Fibroblast of skin of left quadriceps (primary cell): ENCODE data around the gene P2RX1.

Experiments
- DNase-seq, 2 experiments: peaks; one replicate each; pipeline ENCODE4 v3.0.0-alpha.2; 2013; ENCODE audit warnings: low read depth in 2 of 2

Gene P2RX1

DNA sequence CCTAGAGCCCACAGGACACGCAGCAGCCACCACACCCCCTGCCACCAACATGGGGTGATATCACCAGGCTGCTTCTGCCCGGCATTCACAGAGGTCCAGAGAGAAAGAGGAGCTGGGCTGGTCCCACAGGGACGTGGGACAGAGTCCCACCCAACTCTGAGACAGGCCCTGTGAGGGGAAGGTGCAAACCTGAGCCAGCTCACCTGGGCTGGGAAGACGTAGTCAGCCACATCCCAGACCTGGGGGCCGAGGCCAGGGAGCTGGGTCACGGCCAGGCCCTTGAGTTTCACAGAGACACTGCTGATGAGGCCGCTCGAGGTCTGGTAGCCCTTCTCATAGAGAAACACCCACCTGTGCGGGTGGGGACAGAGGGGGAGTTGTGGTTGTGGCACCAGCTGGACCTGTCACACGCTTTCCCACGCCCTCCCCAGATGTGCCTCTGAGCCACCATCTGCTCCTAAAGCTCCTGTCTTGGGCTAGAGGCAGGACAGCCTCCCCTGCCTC, 11.2 kb downstream of the P2RX1 start:
- no peak for DNase-seq

GRCh38 chr17:3904501-3904900, 11.8 kb downstream of the P2RX1 start:
- DNase-seq = no peak

GRCh38 chr17:3903881-3904290, 12.4 kb downstream of the P2RX1 start:
- no peak for DNase-seq

- DNase-seq = no peak
These were observed 13.0 kb downstream of the P2RX1 start for GRCh38 chr17:3903051-3903825.

DNA sequence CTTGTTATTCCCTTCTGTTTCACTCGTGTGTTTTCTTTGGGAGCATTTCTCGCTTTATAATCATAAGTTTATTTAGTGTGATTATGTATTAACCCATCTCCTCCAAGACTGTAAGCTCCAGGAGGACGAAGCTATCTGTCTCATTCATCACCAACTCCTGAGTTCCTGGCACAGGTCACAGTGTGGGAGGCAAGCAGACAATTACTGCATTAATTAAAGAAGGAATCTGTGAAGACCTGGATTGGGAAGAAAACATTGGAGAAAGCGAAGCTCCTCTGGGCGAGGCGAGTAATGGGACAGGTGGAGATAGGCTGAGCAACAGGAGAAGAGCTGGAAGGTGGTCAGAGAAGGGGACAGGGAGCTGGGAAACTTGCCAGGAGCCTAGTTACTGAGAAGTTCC, 15.6 kb downstream of the P2RX1 start:
- no peak for DNase-seq

DNA sequence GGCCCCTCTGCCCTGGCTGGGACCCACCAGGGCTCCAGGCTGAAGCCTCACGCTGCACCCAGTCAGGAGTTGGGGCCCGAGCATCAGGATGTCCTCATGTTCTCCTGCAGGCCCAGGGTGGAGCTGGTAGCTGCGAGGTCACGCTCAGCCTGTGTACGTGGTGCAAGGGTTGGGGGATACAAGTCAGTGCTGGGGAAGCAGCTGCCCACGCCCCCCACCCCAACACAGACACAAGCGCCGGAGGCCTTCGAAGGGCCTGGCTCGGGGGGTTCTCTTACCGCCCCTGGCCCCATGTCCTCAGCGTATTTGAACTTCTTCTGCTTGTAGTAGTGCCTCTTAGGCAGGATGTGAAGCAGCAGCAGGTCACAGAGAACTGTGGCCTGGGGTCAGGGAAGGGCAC, 18.5 kb downstream of the P2RX1 start:
- DNase-seq = no peak

DNA sequence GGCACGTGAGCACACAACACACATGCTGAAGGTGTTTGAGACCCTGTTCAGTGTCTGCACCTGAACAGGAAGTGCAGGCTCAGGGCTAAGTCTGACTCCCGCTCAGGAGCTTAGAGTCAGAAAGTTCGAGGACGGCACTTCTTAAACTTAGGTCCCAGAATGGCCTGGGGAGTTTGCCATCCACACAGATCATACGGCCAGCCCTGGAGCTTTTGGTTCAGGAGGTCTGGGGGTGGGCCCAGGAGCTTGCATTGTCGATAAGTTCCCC, 19.4 kb downstream of the P2RX1 start:
- no peak for DNase-seq

DNA sequence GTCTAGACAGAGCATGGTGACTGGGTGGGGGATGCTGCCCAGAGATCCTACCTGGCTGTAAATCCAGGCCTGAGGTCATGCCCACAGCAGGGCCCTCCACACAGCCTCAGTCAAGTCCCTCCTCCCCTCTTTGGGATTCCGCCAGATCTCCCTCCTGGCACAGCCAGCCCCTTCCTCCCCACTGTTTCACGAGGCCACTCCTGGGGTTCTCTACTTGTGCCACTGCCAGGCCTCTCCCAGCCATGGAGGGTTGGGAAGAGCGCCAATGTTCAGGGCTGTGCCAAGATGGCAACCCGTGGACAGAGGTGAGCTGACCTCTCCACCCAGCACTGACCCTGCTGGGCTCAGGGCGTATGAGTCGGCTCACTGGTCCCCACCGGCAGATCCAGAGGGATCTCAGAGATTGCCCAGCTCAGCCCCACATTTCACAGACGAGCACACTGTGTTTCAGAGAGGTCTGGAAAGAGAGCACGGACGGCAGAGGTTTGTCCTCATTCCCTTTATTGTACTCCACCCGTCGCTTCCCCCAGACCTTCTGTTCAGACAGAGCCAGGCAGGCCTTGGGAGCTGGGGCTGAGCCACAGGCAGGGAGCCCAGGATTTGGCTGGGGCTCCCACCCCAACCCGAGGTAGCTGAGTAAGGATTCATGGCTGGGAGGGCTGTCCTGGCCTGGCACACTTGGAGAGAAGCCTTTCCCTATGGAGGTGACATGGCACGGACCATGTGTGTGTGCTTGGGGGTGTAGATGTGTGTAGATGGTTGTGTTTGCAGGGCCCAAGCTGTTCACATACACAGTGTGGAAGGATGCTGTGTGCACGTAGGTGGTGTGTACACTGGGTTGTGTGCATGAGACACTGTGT, 19.9 kb downstream of the P2RX1 start:
- no peak for DNase-seq

GRCh38 chr17:3895354-3895753, 20.9 kb downstream of the P2RX1 start:
- DNase-seq = no peak

DNA sequence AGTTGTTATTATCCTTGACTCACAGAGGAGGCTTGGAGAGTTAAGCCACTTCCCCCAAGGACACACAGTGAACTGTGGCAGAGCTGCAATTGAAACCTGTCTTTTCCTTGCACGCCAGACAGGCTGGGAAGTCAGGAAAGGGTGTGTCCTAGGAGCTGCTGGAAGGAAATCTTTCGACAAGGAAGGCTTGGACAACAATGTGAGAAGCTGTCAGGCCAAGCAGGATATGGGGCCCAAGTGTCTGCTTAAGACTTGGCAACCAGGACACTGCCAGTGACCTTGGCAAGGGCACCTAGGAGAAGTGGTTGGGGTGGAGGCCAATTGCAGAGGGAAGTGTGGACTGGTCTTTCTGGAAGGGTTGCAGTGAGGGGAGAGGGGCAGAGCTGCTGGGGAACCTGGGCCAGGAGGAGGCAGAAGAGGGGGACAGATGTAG, 21.3 kb downstream of the P2RX1 start:
- DNase-seq = no peak

GRCh38 chr17:3894188-3894587, 22.1 kb downstream of the P2RX1 start:
- DNase-seq = no peak

- DNase-seq = no peak
These were observed 22.5 kb downstream of the P2RX1 start for GRCh38 chr17:3893720-3894116.

DNA sequence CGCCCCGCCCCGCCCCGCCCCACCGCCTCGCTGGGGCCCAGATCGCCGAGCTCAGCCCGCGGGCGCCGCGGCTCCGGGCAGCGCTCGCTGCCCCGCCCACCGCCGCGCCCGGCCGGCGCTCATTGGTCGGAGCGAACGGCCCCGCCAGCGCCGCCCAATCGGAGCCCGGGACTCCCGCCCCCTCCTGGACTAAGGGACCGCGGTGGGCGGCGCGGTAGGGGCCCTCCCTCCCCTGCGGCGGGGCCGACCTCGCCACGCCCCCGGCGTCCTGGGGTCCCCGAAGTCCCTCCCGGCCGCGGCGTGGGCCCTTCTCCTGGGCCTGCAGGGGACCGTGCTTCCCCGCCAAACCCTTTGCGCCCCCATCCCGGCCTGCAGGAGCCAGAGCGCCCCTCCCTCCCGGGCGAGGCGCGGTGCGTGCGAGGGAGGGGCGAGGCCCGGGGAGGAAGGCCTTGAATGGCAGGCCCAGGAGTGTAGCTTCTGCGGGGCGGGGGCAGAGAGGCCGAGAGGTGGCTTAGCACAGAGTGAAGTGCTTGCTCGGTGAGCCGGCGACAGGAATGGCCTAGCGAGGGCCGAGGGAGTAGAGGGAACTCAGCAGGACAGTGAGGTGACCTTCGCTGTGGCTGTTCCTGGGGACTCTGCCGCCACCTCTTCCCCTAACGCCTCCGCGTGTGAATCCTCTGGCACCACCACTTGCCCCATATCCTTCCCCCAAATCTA, 23.1 kb downstream of the P2RX1 start, which contains the start of gene CAMKK1:
TSS of gene CAMKK1 (minus strand) at position 51 of the 717 bp plus-strand sequence. CDS start 7,366 bp downstream, outside the sequence.
- DNase-seq = peak; percentile 59 to 67

GRCh38 chr17:3892095-3892998, 23.9 kb downstream of the P2RX1 start:
- DNase-seq = no peak

- no peak for DNase-seq
These were observed 24.6 kb downstream of the P2RX1 start for GRCh38 chr17:3891626-3892094.

DNA sequence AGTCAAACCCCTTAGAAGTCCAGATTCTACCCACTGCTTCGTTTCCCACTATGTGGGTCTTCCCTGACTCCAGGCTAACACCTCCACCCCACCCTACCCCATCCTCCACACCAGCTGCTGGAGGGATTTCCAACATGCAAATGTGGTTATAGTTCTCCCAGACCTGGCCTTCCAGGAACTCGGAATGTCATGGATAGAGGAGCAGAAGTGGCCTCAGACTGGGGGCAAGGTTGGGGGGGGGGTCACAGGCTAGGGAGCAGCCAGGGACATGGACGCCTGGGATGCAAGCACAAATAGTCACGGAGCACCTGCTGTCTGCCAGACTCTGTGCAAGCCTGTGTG, 25.4 kb downstream of the P2RX1 start:
- DNase-seq = no peak

DNA sequence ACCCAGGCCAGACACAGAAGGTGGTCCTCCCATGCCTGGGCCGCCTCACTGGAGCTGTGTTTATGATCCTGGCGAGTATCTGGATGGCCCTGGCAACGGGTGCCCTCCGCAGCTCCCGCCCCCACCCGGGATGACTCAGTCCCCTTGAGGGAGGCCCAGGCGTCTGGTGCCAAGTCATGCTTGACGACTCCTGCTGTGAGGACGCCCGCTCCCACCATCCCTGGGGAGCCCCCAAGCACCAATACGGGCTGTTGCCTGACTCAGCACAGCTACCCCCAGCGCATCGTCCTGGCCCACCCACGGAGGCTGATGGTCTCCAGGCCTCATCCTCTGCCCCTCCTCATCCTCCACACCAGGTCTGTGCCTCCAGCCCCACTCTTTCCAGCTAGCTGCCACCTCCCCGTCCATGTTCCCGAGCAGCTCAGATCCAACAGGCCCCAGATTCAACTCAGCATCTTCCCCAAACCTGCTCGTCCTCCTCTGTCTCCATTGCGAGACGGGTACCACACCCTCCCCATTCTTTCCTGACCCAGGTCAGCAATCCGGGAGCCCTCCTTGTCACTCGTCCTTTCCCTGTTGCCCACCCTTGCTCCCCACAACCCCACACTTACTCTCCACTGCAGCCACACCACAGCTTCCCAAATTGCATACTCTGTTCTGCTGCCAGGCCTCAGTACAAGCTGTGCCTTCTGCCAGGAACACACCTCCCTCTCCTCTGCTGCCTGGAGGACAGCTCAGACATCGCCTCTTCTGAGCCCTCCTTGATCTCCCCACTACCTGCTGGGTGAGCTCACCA, 26.0 kb downstream of the P2RX1 start:
- peak; percentile 59 to 64 for DNase-seq

DNA sequence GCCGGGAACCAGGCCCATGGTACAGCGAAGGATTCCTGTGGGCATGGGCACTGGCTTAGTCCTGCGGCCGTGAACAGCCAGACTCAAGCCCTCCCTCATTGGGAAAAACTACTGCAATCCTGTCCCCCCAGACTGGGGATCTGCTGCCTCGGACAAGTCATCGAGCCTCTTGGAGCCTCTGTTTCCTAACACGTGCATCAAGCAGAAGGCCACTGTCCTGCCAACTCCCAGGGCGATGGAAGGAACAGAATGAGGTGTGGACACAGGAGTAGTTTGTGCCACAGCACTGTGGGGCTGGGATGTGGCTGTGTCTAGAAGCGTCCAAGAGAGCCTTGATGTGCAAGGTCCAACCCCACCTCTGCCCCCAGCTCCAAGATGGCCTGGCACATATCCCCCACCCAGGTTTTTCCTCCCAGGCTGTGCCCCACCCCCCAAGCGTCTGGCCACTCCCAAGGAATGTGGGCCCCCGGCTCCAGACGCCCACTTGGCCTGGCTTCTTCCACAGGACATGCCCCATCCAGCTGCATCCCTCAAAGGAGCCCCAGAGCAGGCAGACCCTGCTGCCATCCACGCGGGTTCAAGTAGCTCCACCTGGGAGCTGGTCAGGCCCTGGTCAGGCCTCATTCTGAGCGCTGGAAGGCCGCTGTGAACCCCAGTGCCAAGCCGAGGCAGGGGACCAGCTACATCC, 26.8 kb downstream of the P2RX1 start:
- no peak for DNase-seq

- peak; percentile 80 to 81 for DNase-seq
These were observed 27.7 kb downstream of the P2RX1 start for GRCh38 chr17:3888343-3889171.
